Kidney (tissue), 14 donors: ENCODE measurements around the gene CPEB3. TPM values are rescaled to one million over a fixed set of nuclear protein-coding genes. Genes with fewer than 3 reads are reported as not detected.
"Not testable (repeated sequence)": the region's sequence is repeated elsewhere in the genome, so short reads cannot be mapped to it uniquely, and the experiment has no call there.

ENCODE experiments used
- DNase-seq, 5 donors: peaks; one replicate each; pipeline ENCODE4 v3.0.0-alpha.2; 2013 to 2020
- FAIRE-seq: peaks from 2 replicates; lab custom pipeline; 2012; peaks lifted over from hg19 to GRCh38; lab: Jason Lieb, UNC
- H3K27ac ChIP-seq, 2 donors: one replicate each; pipeline ENCODE4 v1.7.0; 2013; ENCODE audit warnings: low read depth in 2 of 2, low read length in 2 of 2, inconsistent platforms in 1 of 2
- H3K27me3 ChIP-seq: one replicate; pipeline ENCODE4 v1.7.1; 2013; ENCODE audit warnings: low read length, inconsistent platforms; ENCODE audit not compliant: control insufficient read depth, insufficient read depth
- H3K36me3 ChIP-seq, 3 donors: one replicate each; pipeline versions ENCODE4 v1.7.0 to v1.7.1; 2013; ENCODE audit warnings: low read length in 3 of 3, control low read depth in 1 of 3, inconsistent platforms in 1 of 3; ENCODE audit not compliant: insufficient read depth in 3 of 3, control insufficient read depth in 2 of 3
- H3K4me1 ChIP-seq, 3 donors: one replicate each; pipeline versions ENCODE4 v1.7.0 to v1.7.1; 2013; ENCODE audit warnings: low read length in 3 of 3, inconsistent platforms in 1 of 3, low read depth in 1 of 3; ENCODE audit not compliant: control insufficient read depth in 2 of 3, insufficient read depth in 2 of 3
- H3K4me3 ChIP-seq, 3 donors: one replicate each; pipeline versions ENCODE4 v1.7.0 to v1.8.1; 2013; ENCODE audit warnings: low read length in 3 of 3, control low read depth in 1 of 3, inconsistent platforms in 1 of 3
- H3K9ac ChIP-seq, 3 donors: one replicate each; pipeline versions ENCODE4 v1.7.0 to v1.7.1; 2013; ENCODE audit warnings: low read length in 3 of 3, control low read depth in 1 of 3, inconsistent platforms in 1 of 3
- H3K9me3 ChIP-seq, 3 donors: one replicate each; pipeline versions ENCODE4 v1.7.0 to v1.7.1; 2013; ENCODE audit warnings: low read length in 3 of 3, control low read depth in 1 of 3, inconsistent platforms in 1 of 3; ENCODE audit not compliant: control insufficient read depth in 2 of 3, insufficient read depth in 1 of 3
- CTCF ChIP-seq: IDR thresholded peaks from 3 replicates; pipeline ENCODE4 v1.5.1; 2012; ENCODE audit warnings: mild to moderate bottlenecking, moderate library complexity, borderline replicate concordance; ENCODE audit not compliant: insufficient read depth; ENCODE audit errors: extremely low read depth
- intact Hi-C: fragments of 100-400 bp; cut with DNase I; formaldehyde crosslinking; loops from one replicate; pipeline ENCODE4 v1.11.1; 2022
- polyA plus RNA-seq: library from polyadenylated mRNA; stranded (reverse); fragments of 350-450 nt; fragmentation: Illumina TruSeq; extraction: RNeasy Lipid Tissue Mini Kit (QIAGEN cat#74804); gene quantifications from one replicate; pipeline ENCODE4 v1.2.3, GENCODE V29; 2014; ENCODE audit warnings: low read depth, low replicate concordance; ENCODE audit not compliant: insufficient read depth
- total RNA-seq: library from RNA; stranded (reverse); fragmentation: NEBNext Ultra II Directional; extraction: Animal tissue kit (Norgen Biotek cat#: 25700); gene quantifications from one replicate; pipeline ENCODE4 v1.2.1, GENCODE V29; 2021
- donor health status: control.
- donor health status: control.
- donor health status: control.
- donor health status: control.
- donor health status: control.
- donor health status: DM: yes; HTN: yes; CAD: no.
- donor health status: Normal renal cell carcinoma (clear cell type).

The CPEB3 gene
- total and polyA plus RNA-seq, 2 donors from 2014 or later, result 2.3 to 7.4 TPM

DNA sequence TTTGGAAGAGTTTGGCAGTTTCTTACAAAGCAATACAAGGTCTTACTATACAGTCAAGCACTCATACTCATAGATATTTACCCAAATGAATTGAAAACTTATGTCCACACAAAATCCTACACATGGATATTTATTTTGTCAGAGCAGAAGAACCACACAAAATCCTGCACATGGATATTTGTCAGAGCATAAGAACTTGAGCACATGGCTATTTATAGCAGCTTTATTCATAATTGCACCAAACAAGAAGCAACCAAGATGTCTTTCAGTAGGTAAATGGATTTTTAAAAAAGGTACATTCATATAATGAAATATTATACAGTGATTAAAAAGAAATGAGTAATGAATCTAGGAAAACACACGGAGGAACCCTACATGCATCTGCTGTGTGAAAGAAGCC lies 251.9 kb downstream of the CPEB3 start:
- no peak overlapping the region for H3K27ac ChIP-seq
- H3K4me3 ChIP-seq, result no peak overlapping the region
- H3K27me3 ChIP-seq, result no peaks in the 10 kb centered on the region
- no peak for DNase-seq
- peaks cover 0 to 2% (median 0%) of the 10 kb centered on the region in 3 donors for H3K9me3 ChIP-seq
- H3K9ac ChIP-seq, result no peak overlapping the region
- no peak for TF ChIP-seq CTCF
- FAIRE-seq, result no peak
- intact Hi-C loops, result no loop called here
- no peaks in the 10 kb centered on the region for H3K4me1 ChIP-seq
- no peaks in the 10 kb centered on the region for H3K36me3 ChIP-seq

- H3K4me3 ChIP-seq, FAIRE-seq, H3K27ac ChIP-seq, H3K9me3 ChIP-seq, H3K9ac ChIP-seq, intact Hi-C loops, H3K4me1 ChIP-seq, H3K27me3 ChIP-seq, DNase-seq: not testable (repeated sequence)
- peaks cover 2 to 15% (median 7%) of the 10 kb centered on the region in 3 donors for H3K36me3 ChIP-seq
These were observed 257.8 kb downstream of the CPEB3 start for GRCh38 chr10:92033070-92033469.

GRCh38 chr10:92031580-92031979 lies 259.3 kb downstream of the CPEB3 start:
- no peak for TF ChIP-seq CTCF
- DNase-seq (no peak), FAIRE-seq (no peak)
- H3K36me3 ChIP-seq, result peaks cover 2 to 30% (median 15%) of the 10 kb centered on the region in 3 donors
- intact Hi-C loops, result no loop called here
- H3K4me1 ChIP-seq, result no peaks in the 10 kb centered on the region
- peaks cover 0 to 2% (median 0%) of the 10 kb centered on the region in 3 donors for H3K9me3 ChIP-seq
- no peak overlapping the region for H3K9ac ChIP-seq
- H3K27ac ChIP-seq, result no peak overlapping the region
- no peak overlapping the region for H3K4me3 ChIP-seq
- H3K27me3 ChIP-seq, result no peaks in the 10 kb centered on the region

GRCh38 chr10:92027141-92027540 lies 263.7 kb downstream of the CPEB3 start:
- Histone ChIP-seq H3K36me3 (peaks cover 6 to 41% (median 33%) of the 10 kb centered on the region in 3 donors), H3K9ac (no peak overlapping the region), H3K27ac (no peak overlapping the region), H3K4me1 (no peaks in the 10 kb centered on the region), H3K9me3 (no peaks in the 10 kb centered on the region), H3K27me3 (no peaks in the 10 kb centered on the region), H3K4me3 (no peak overlapping the region)
- intact Hi-C loops, result no loop called here
- TF ChIP-seq CTCF, result no peak
- DNase-seq (no peak), FAIRE-seq (no peak)

DNA sequence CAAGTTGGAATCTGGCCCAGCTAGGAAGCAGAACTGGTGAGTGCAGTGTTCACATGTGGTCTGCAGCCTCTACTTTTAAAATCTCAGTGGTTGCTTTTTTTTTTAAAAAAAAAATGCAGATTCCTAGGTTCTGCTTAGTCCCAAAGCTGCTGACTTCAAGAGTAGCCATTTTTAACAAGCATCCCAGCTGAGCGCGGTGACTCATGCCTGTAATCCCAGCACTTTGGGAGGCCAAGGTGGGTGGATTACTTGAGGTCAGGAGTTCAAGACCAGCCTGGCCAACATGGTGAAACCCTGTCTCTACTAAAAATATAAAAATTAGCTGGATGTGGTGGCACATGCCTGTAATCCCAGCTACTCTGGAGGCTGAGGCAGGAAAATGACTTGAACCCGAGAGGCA lies 265.5 kb downstream of the CPEB3 start:
- FAIRE-seq, intact Hi-C loops, H3K4me3 ChIP-seq, DNase-seq, H3K9ac ChIP-seq, H3K9me3 ChIP-seq, H3K4me1 ChIP-seq, H3K27ac ChIP-seq, H3K27me3 ChIP-seq: not testable (repeated sequence)
- H3K36me3 ChIP-seq, result peaks cover 6 to 40% (median 39%) of the 10 kb centered on the region in 3 donors
